Activated CD4-positive, alpha-beta memory T cell treated with anti-CD3 and anti-CD28 coated beads for 36 hours (primary cell): ENCODE measurements around the gene VAMP4. TPM values are rescaled to one million over a fixed set of nuclear protein-coding genes. Genes with fewer than 3 reads are reported as not detected.
"Not testable (repeated sequence)": the region's sequence is repeated elsewhere in the genome, so short reads cannot be mapped to it uniquely, and the experiment has no call there.

Experiments
- CTCF ChIA-PET: fragments of 350-600 bp; sonication (Branson Sonifier 250); formaldehyde crosslinking; loops from one replicate; lab custom pipeline; 2021; ENCODE audit warnings: antibody characterized with exemption, inconsistent platforms; lab: Charles Lee
- POLR2A ChIA-PET: fragments of 350-600 bp; sonication (Branson Sonifier 250); formaldehyde crosslinking; loops from one replicate; lab custom pipeline; 2021; ENCODE audit warnings: antibody characterized with exemption; lab: Charles Lee
- DNase-seq: peaks from one replicate; pipeline ENCODE4 v3.0.0-alpha.2; 2020
- H3K27ac Mint-ChIP-seq: one replicate; pipeline ENCODE4 v1.8.0; 2021; ENCODE audit warnings: mixed read lengths
- H3K27me3 Mint-ChIP-seq: one replicate; pipeline ENCODE4 v1.8.0; 2021; ENCODE audit warnings: mixed read lengths
- H3K36me3 Mint-ChIP-seq: one replicate; pipeline ENCODE4 v1.8.0; 2021; ENCODE audit warnings: mixed read lengths
- H3K4me1 Mint-ChIP-seq: one replicate; pipeline ENCODE4 v1.8.0; 2021; ENCODE audit warnings: low read depth, mixed read lengths
- H3K4me3 Mint-ChIP-seq: one replicate; pipeline ENCODE4 v1.8.0; 2021; ENCODE audit warnings: mild to moderate bottlenecking, mixed read lengths
- H3K9me3 Mint-ChIP-seq: one replicate; pipeline ENCODE4 v1.8.0; 2021; ENCODE audit warnings: mixed read lengths
- intact Hi-C: fragments of 100-400 bp; cut with micrococcal nuclease; formaldehyde crosslinking; loops from one replicate; pipeline ENCODE4 v1.15.1; 2023
- total RNA-seq, 2 experiments: library from RNA; stranded (reverse); gene quantifications; one replicate each; pipeline ENCODE4 v1.2.3, GENCODE V29; 2021

VAMP4 gene
- total RNA-seq, 2 experiments from 2014 or later, result 13.2 to 14.2 TPM

GRCh38 chr1:171730052-171730451 is 11.8 kb downstream of the VAMP4 start:
- Mint-ChIP-seq H3K27me3 (no peaks in the 10 kb centered on the region), H3K4me1 (peaks cover 16% of the 10 kb centered on the region), H3K36me3 (peaks cover 30% of the 10 kb centered on the region), H3K27ac (no peak overlapping the region), H3K4me3 (no peak overlapping the region), H3K9me3 (no peaks in the 10 kb centered on the region)
- DNase-seq, result no peak
- intact Hi-C loops, result no loop called here
- POLR2A ChIA-PET, result interaction anchor here (1.0 kb wide), 1 partner anchor 51 kb away, joined by 3 read pairs; the partner anchor contains the start of gene METTL13
- CTCF ChIA-PET, result interaction anchor here (1.4 to 2.1 kb wide), 2 partner anchors 14 to 152 kb away, joined by 3 to 7 read pairs; no protein-coding TSS in a partner anchor

GRCh38 chr1:171727778-171728177 is 14.1 kb downstream of the VAMP4 start:
- Mint-ChIP-seq H3K36me3 (peaks cover 44% of the 10 kb centered on the region), H3K4me3 (no peak overlapping the region), H3K4me1 (peaks cover 14% of the 10 kb centered on the region), H3K9me3 (peaks cover 13% of the 10 kb centered on the region), H3K27ac (no peak overlapping the region), H3K27me3 (no peaks in the 10 kb centered on the region)
- no peak for DNase-seq
- intact Hi-C loops, result no loop called here
- ChIA-PET CTCF (no interaction called here), POLR2A (no interaction called here)

GRCh38 chr1:171723180-171723579 is 18.7 kb downstream of the VAMP4 start:
- Mint-ChIP-seq H3K36me3 (peaks cover 57% of the 10 kb centered on the region), H3K9me3 (peaks cover 17% of the 10 kb centered on the region)
- CTCF ChIA-PET, H3K27ac Mint-ChIP-seq, DNase-seq, H3K4me1 Mint-ChIP-seq, H3K4me3 Mint-ChIP-seq, intact Hi-C loops, POLR2A ChIA-PET, H3K27me3 Mint-ChIP-seq: not testable (repeated sequence)

- Mint-ChIP-seq H3K27ac (no peak overlapping the region), H3K9me3 (peaks cover 13% of the 10 kb centered on the region), H3K27me3 (no peaks in the 10 kb centered on the region), H3K36me3 (peaks cover 29% of the 10 kb centered on the region), H3K4me1 (peaks cover 6% of the 10 kb centered on the region), H3K4me3 (no peak overlapping the region)
- intact Hi-C loops, result no loop called here
- POLR2A ChIA-PET, result no interaction called here
- CTCF ChIA-PET, result interaction anchor here (1.1 to 4.8 kb wide), 2 partner anchors 23 to 74 kb away, joined by 3 to 25 read pairs; partner anchors contain the start of gene VAMP4
- DNase-seq, result no peak
Measured at GRCh38 chr1:171718848-171719247, 23.0 kb downstream of the VAMP4 start.

- Mint-ChIP-seq H3K36me3 (peaks cover 23% of the 10 kb centered on the region), H3K27me3 (no peaks in the 10 kb centered on the region), H3K4me3 (no peak overlapping the region), H3K4me1 (peaks cover 6% of the 10 kb centered on the region), H3K9me3 (peaks cover 9% of the 10 kb centered on the region), H3K27ac (no peak overlapping the region)
- no peak for DNase-seq
- intact Hi-C loops, result no loop called here
- POLR2A ChIA-PET, result no interaction called here
- CTCF ChIA-PET, result interaction anchor here (1.1 to 4.8 kb wide), 3 partner anchors 24 to 73 kb away, joined by 3 to 25 read pairs (median 4); partner anchors contain the start of gene VAMP4
Measured at GRCh38 chr1:171718216-171718615, 23.6 kb downstream of the VAMP4 start.

- ChIA-PET POLR2A (interaction anchor here (1.3 kb wide), 1 partner anchor 84 kb away, joined by 3 read pairs; no protein-coding TSS in a partner anchor), CTCF (interaction anchor here (1.3 to 4.8 kb wide), 3 partner anchors 9 to 72 kb away, joined by 4 to 25 read pairs (median 4); no protein-coding TSS in a partner anchor)
- H3K36me3 Mint-ChIP-seq, result peaks cover 14% of the 10 kb centered on the region
- H3K4me1 Mint-ChIP-seq, result peaks cover 6% of the 10 kb centered on the region
- no peaks in the 10 kb centered on the region for H3K9me3 Mint-ChIP-seq
- no peaks in the 10 kb centered on the region for H3K27me3 Mint-ChIP-seq
- intact Hi-C loops, result no loop called here
- H3K4me3 Mint-ChIP-seq, result no peak overlapping the region
- no peak for DNase-seq
- H3K27ac Mint-ChIP-seq, result no peak overlapping the region
Measured at GRCh38 chr1:171717062-171717718, 24.7 kb downstream of the VAMP4 start.

- DNase-seq, result no peak
- ChIA-PET CTCF (interaction anchor here (1.0 to 4.8 kb wide), 7 partner anchors 9 to 472 kb away, joined by 3 to 25 read pairs (median 5); no protein-coding TSS in a partner anchor), POLR2A (interaction anchor here (1.3 kb wide), 1 partner anchor 84 kb away, joined by 3 read pairs; no protein-coding TSS in a partner anchor)
- intact Hi-C loops, result no loop called here
- Mint-ChIP-seq H3K4me3 (no peak overlapping the region), H3K27ac (no peak overlapping the region), H3K27me3 (no peaks in the 10 kb centered on the region), H3K36me3 (peaks cover 14% of the 10 kb centered on the region), H3K4me1 (peaks cover 6% of the 10 kb centered on the region), H3K9me3 (no peaks in the 10 kb centered on the region)
Measured at GRCh38 chr1:171716616-171717015, 25.2 kb downstream of the VAMP4 start.

- CTCF ChIA-PET, result interaction anchor here (1.0 to 4.8 kb wide), 7 partner anchors 14 to 471 kb away, joined by 3 to 25 read pairs (median 5); no protein-coding TSS in a partner anchor
- Mint-ChIP-seq H3K36me3 (peaks cover 12% of the 10 kb centered on the region), H3K4me1 (peaks cover 3% of the 10 kb centered on the region), H3K27me3 (no peaks in the 10 kb centered on the region), H3K9me3 (no peaks in the 10 kb centered on the region), H3K27ac (no peak overlapping the region), H3K4me3 (no peak overlapping the region)
- intact Hi-C loops, result no loop called here
- POLR2A ChIA-PET, result interaction anchor here (1.3 kb wide), 1 partner anchor 85 kb away, joined by 3 read pairs; no protein-coding TSS in a partner anchor
- no peak for DNase-seq
Measured at GRCh38 chr1:171715813-171716251, 26.0 kb downstream of the VAMP4 start.

GRCh38 chr1:171712341-171712740 is 29.5 kb downstream of the VAMP4 start:
- no peak overlapping the region for H3K4me3 Mint-ChIP-seq
- POLR2A ChIA-PET, result no interaction called here
- no peak overlapping the region for H3K27ac Mint-ChIP-seq
- intact Hi-C loops, result no loop called here
- H3K27me3 Mint-ChIP-seq, result no peaks in the 10 kb centered on the region
- H3K9me3 Mint-ChIP-seq, result no peaks in the 10 kb centered on the region
- DNase-seq, result no peak
- no peaks in the 10 kb centered on the region for H3K4me1 Mint-ChIP-seq
- peaks cover 17% of the 10 kb centered on the region for H3K36me3 Mint-ChIP-seq
- CTCF ChIA-PET, result interaction anchor here (1.8 to 2.2 kb wide), 2 partner anchors 57 to 68 kb away, joined by 6 to 11 read pairs; no protein-coding TSS in a partner anchor

GRCh38 chr1:171711643-171712042 is 30.2 kb downstream of the VAMP4 start:
- CTCF ChIA-PET, result interaction anchor here (1.8 kb wide), 1 partner anchor 57 kb away, joined by 6 read pairs; no protein-coding TSS in a partner anchor
- peaks cover 18% of the 10 kb centered on the region for H3K36me3 Mint-ChIP-seq
- intact Hi-C loops, result no loop called here

GRCh38 chr1:171707583-171707982 is 34.3 kb downstream of the VAMP4 start:
- peaks cover 25% of the 10 kb centered on the region for H3K36me3 Mint-ChIP-seq
- ChIA-PET POLR2A (interaction anchor here (0.6 kb wide), 1 partner anchor 59 kb away, joined by 3 read pairs; no protein-coding TSS in a partner anchor), CTCF (interaction anchor here (1.6 kb wide), 1 partner anchor 10 kb away, joined by 4 read pairs; no protein-coding TSS in a partner anchor)
- intact Hi-C loops, result no loop called here
- no peaks in the 10 kb centered on the region for H3K9me3 Mint-ChIP-seq
- H3K27ac Mint-ChIP-seq, result no peak overlapping the region
- H3K4me3 Mint-ChIP-seq, result no peak overlapping the region
- no peaks in the 10 kb centered on the region for H3K4me1 Mint-ChIP-seq
- H3K27me3 Mint-ChIP-seq, result no peaks in the 10 kb centered on the region
- no peak for DNase-seq

More at GRCh38 chr1:171711643-171712042, 30.2 kb downstream of the VAMP4 start:
- Mint-ChIP-seq H3K4me1 (no peaks in the 10 kb centered on the region), H3K9me3 (no peaks in the 10 kb centered on the region), H3K27ac (no peak overlapping the region), H3K27me3 (no peaks in the 10 kb centered on the region), H3K4me3 (no peak overlapping the region)
- no peak for DNase-seq
- POLR2A ChIA-PET, result no interaction called here

GRCh38 chr1:171702598-171702997 is 39.3 kb downstream of the VAMP4 start:
- Mint-ChIP-seq H3K4me1 (no peaks in the 10 kb centered on the region), H3K4me3 (no peak overlapping the region), H3K27ac (no peak overlapping the region), H3K36me3 (peaks cover 23% of the 10 kb centered on the region), H3K9me3 (no peaks in the 10 kb centered on the region), H3K27me3 (no peaks in the 10 kb centered on the region)
- ChIA-PET CTCF (no interaction called here), POLR2A (no interaction called here)
- intact Hi-C loops, result no loop called here
- no peak for DNase-seq
